Measurements from ENCODE around the gene ABI3BP.

DNA sequence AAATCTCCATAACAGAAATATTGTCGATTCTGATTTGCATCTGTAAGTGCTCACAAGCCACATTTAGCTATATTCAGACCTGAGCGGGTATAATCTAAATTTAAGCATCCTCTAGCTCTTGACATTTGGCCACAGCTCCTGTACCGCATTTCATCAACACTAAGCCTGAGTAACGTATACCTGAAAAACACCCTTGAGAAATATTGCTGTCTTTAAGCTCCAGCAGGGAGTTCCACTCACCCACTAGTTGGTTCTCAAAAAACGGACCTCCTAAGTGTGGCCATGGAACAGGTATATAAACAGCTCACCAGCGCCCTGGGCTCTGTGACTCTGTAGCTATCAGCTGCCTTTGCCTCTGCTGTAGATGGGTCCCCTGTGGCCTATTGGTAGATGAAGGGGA is 80.7 kb downstream of the ABI3BP start:
- TF ChIP-seq, protein P1, sequence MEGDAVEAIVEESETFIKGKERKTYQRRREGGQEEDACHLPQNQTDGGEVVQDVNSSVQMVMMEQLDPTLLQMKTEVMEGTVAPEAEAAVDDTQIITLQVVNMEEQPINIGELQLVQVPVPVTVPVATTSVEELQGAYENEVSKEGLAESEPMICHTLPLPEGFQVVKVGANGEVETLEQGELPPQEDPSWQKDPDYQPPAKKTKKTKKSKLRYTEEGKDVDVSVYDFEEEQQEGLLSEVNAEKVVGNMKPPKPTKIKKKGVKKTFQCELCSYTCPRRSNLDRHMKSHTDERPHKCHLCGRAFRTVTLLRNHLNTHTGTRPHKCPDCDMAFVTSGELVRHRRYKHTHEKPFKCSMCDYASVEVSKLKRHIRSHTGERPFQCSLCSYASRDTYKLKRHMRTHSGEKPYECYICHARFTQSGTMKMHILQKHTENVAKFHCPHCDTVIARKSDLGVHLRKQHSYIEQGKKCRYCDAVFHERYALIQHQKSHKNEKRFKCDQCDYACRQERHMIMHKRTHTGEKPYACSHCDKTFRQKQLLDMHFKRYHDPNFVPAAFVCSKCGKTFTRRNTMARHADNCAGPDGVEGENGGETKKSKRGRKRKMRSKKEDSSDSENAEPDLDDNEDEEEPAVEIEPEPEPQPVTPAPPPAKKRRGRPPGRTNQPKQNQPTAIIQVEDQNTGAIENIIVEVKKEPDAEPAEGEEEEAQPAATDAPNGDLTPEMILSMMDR (IDR thresholded peaks at IDR 0.05; ENCODE audit: low read length): no peak
- TF ChIP-seq EZH2 (IDR thresholded peaks at IDR 0.05; ENCODE audit: borderline replicate concordance, low read length): no peak

Data from OCI-LY1 (cell line).